ENCODE measurements around the gene ANKAR. TPM values are rescaled to one million over a fixed set of nuclear protein-coding genes. Genes with fewer than 3 reads are reported as not detected.

ANKAR gene
- total RNA-seq, 1 experiment from 2014 or later, result 1.3 TPM

DNA sequence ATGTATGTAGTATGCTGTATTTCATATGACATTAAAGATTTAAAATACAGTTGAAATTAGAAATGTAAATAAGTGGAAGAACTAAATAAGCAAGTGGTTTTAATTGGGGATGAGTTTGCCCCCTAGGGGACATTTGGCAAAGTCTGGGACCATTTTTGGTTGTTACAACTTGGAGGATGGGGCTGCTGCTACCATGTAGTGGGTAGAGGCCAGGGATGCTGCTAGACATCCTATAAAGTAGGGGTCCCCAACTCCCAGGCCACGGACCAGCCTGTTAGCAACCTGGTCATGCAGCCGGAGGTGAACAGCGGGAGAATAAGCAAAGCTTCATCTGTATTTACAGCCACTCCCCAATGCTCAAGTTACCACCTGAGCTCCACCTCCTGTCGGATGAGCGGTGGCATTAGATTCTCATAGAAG lies 41.1 kb upstream of the ANKAR start (continued):
- TF ChIP-seq, protein P1, sequence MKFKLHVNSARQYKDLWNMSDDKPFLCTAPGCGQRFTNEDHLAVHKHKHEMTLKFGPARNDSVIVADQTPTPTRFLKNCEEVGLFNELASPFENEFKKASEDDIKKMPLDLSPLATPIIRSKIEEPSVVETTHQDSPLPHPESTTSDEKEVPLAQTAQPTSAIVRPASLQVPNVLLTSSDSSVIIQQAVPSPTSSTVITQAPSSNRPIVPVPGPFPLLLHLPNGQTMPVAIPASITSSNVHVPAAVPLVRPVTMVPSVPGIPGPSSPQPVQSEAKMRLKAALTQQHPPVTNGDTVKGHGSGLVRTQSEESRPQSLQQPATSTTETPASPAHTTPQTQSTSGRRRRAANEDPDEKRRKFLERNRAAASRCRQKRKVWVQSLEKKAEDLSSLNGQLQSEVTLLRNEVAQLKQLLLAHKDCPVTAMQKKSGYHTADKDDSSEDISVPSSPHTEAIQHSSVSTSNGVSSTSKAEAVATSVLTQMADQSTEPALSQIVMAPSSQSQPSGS (CRISPR knock-in tag; IDR thresholded peaks at IDR 0.05; ENCODE audit: borderline replicate concordance, low read depth), result no peak
- no peak for TF ChIP-seq CBFB (CRISPR knock-in tag; IDR thresholded peaks at IDR 0.05; ENCODE audit: low read depth)
- TF ChIP-seq FOXK1 (CRISPR knock-in tag; IDR thresholded peaks at IDR 0.05), result no peak
- TF ChIP-seq, protein P2, sequence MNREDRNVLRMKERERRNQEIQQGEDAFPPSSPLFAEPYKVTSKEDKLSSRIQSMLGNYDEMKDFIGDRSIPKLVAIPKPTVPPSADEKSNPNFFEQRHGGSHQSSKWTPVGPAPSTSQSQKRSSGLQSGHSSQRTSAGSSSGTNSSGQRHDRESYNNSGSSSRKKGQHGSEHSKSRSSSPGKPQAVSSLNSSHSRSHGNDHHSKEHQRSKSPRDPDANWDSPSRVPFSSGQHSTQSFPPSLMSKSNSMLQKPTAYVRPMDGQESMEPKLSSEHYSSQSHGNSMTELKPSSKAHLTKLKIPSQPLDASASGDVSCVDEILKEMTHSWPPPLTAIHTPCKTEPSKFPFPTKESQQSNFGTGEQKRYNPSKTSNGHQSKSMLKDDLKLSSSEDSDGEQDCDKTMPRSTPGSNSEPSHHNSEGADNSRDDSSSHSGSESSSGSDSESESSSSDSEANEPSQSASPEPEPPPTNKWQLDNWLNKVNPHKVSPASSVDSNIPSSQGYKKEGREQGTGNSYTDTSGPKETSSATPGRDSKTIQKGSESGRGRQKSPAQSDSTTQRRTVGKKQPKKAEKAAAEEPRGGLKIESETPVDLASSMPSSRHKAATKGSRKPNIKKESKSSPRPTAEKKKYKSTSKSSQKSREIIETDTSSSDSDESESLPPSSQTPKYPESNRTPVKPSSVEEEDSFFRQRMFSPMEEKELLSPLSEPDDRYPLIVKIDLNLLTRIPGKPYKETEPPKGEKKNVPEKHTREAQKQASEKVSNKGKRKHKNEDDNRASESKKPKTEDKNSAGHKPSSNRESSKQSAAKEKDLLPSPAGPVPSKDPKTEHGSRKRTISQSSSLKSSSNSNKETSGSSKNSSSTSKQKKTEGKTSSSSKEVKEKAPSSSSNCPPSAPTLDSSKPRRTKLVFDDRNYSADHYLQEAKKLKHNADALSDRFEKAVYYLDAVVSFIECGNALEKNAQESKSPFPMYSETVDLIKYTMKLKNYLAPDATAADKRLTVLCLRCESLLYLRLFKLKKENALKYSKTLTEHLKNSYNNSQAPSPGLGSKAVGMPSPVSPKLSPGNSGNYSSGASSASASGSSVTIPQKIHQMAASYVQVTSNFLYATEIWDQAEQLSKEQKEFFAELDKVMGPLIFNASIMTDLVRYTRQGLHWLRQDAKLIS (CRISPR knock-in tag; IDR thresholded peaks at IDR 0.05; ENCODE audit: borderline replicate concordance), result no peak
- TF ChIP-seq, protein P3, sequence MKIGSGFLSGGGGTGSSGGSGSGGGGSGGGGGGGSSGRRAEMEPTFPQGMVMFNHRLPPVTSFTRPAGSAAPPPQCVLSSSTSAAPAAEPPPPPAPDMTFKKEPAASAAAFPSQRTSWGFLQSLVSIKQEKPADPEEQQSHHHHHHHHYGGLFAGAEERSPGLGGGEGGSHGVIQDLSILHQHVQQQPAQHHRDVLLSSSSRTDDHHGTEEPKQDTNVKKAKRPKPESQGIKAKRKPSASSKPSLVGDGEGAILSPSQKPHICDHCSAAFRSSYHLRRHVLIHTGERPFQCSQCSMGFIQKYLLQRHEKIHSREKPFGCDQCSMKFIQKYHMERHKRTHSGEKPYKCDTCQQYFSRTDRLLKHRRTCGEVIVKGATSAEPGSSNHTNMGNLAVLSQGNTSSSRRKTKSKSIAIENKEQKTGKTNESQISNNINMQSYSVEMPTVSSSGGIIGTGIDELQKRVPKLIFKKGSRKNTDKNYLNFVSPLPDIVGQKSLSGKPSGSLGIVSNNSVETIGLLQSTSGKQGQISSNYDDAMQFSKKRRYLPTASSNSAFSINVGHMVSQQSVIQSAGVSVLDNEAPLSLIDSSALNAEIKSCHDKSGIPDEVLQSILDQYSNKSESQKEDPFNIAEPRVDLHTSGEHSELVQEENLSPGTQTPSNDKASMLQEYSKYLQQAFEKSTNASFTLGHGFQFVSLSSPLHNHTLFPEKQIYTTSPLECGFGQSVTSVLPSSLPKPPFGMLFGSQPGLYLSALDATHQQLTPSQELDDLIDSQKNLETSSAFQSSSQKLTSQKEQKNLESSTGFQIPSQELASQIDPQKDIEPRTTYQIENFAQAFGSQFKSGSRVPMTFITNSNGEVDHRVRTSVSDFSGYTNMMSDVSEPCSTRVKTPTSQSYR (CRISPR knock-in tag; IDR thresholded peaks at IDR 0.05), result no peak
- no peak for TF ChIP-seq ZNF396 (CRISPR knock-in tag; IDR thresholded peaks at IDR 0.05; ENCODE audit: borderline replicate concordance)
- no peak for TF ChIP-seq NFE2L1 (CRISPR knock-in tag; IDR thresholded peaks at IDR 0.05)
- TF ChIP-seq, protein P4, sequence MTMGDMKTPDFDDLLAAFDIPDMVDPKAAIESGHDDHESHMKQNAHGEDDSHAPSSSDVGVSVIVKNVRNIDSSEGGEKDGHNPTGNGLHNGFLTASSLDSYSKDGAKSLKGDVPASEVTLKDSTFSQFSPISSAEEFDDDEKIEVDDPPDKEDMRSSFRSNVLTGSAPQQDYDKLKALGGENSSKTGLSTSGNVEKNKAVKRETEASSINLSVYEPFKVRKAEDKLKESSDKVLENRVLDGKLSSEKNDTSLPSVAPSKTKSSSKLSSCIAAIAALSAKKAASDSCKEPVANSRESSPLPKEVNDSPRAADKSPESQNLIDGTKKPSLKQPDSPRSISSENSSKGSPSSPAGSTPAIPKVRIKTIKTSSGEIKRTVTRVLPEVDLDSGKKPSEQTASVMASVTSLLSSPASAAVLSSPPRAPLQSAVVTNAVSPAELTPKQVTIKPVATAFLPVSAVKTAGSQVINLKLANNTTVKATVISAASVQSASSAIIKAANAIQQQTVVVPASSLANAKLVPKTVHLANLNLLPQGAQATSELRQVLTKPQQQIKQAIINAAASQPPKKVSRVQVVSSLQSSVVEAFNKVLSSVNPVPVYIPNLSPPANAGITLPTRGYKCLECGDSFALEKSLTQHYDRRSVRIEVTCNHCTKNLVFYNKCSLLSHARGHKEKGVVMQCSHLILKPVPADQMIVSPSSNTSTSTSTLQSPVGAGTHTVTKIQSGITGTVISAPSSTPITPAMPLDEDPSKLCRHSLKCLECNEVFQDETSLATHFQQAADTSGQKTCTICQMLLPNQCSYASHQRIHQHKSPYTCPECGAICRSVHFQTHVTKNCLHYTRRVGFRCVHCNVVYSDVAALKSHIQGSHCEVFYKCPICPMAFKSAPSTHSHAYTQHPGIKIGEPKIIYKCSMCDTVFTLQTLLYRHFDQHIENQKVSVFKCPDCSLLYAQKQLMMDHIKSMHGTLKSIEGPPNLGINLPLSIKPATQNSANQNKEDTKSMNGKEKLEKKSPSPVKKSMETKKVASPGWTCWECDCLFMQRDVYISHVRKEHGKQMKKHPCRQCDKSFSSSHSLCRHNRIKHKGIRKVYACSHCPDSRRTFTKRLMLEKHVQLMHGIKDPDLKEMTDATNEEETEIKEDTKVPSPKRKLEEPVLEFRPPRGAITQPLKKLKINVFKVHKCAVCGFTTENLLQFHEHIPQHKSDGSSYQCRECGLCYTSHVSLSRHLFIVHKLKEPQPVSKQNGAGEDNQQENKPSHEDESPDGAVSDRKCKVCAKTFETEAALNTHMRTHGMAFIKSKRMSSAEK (CRISPR knock-in tag; IDR thresholded peaks at IDR 0.05; ENCODE audit: borderline replicate concordance), result no peak
- TF ChIP-seq ZNF232 (CRISPR knock-in tag; IDR thresholded peaks at IDR 0.05), result no peak

DNA sequence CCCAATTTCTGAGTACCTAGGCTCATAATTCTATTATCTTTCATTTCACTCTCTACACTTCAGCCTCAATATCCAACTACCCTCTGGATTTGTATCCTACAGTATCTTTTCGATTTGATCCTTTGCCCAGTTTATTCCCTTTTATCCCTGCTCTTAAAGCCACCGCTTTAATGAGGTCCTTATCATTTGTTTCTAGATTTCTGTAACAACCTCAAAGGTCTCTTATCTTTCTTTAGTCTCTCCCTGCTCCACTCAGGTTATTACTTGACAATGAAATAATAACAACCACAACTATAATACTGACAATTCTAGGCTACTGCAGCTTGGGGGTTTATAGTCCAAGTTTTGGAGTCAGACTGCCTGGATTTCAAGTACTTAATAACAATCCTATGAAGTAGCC lies 39.1 kb upstream of the ANKAR start:
- no peak for ATAC-seq
- CTCF ChIA-PET, result no interaction called here
- H3K27ac Mint-ChIP-seq, result no peak overlapping the region

More for the DNA sequence above, 39.1 kb upstream of the ANKAR start:
- DNase-seq (ENCODE audit: low spot score), result no peak
- POLR2A ChIA-PET, result no interaction called here
- TF ChIP-seq HMGA2 (CRISPR knock-in tag; IDR thresholded peaks at IDR 0.05) (no peak), ZNF219 (CRISPR knock-in tag; IDR thresholded peaks at IDR 0.05; ENCODE audit: borderline replicate concordance) (no peak), NR1H2 (CRISPR knock-in tag; IDR thresholded peaks at IDR 0.05) (no peak), ZNF423 (CRISPR knock-in tag; IDR thresholded peaks at IDR 0.05) (no peak), ZNF263 (CRISPR knock-in tag; IDR thresholded peaks at IDR 0.05; ENCODE audit: low read depth) (no peak)
- TF ChIP-seq, protein P4 (CRISPR knock-in tag; IDR thresholded peaks at IDR 0.05; ENCODE audit: borderline replicate concordance), result no peak
- H3K27me3 Mint-ChIP-seq (ENCODE audit: low read depth), result peaks cover 3% of the 10 kb centered on the region; the same call in 1 of the 2 replicates
- 0 out of 2 replicates have a peak, but pooled peaks cover 6% of the 10 kb centered on the region for H3K4me1 Mint-ChIP-seq
- no peaks in the 10 kb centered on the region for H3K36me3 Mint-ChIP-seq
- H3K9me3 Mint-ChIP-seq, result no peaks in the 10 kb centered on the region
- no peak overlapping the region for H3K4me3 Mint-ChIP-seq

Measured in WTC11 (cell line).